Endothelial cell (in vitro differentiated cells): ENCODE results near the gene CFAP73. TPM values are rescaled to one million over a fixed set of nuclear protein-coding genes. Genes with fewer than 3 reads are reported as not detected.

Source experiments
- DNase-seq: peaks from one replicate; pipeline ENCODE4 v3.0.0; 2021; ENCODE audit warnings: low spot score
- H3K27ac Mint-ChIP-seq: one replicate; pipeline ENCODE4 v1.8.0; 2021; ENCODE audit warnings: mixed read lengths, inconsistent platforms; ENCODE audit not compliant: unreplicated experiment
- H3K27me3 Mint-ChIP-seq: one replicate; pipeline ENCODE4 v1.8.0; 2021; ENCODE audit warnings: mild to moderate bottlenecking, moderate library complexity, mixed read lengths, inconsistent platforms; ENCODE audit not compliant: unreplicated experiment
- H3K36me3 Mint-ChIP-seq: one replicate; pipeline ENCODE4 v1.8.0; 2021; ENCODE audit warnings: mild to moderate bottlenecking, low read depth, mixed read lengths, inconsistent platforms; ENCODE audit not compliant: unreplicated experiment
- H3K4me1 Mint-ChIP-seq: one replicate; pipeline ENCODE4 v1.8.0; 2021; ENCODE audit warnings: mild to moderate bottlenecking, mixed read lengths, inconsistent platforms; ENCODE audit not compliant: unreplicated experiment
- H3K4me3 Mint-ChIP-seq: one replicate; pipeline ENCODE4 v1.8.0; 2021; ENCODE audit warnings: mild to moderate bottlenecking, mixed read lengths, inconsistent platforms; ENCODE audit not compliant: unreplicated experiment
- H3K9me3 Mint-ChIP-seq: one replicate; pipeline ENCODE4 v1.8.0; 2021; ENCODE audit warnings: mixed read lengths, inconsistent platforms; ENCODE audit not compliant: unreplicated experiment
- long read RNA-seq: library from polyadenylated mRNA; unstranded; transcript quantifications from one replicate; pipeline ENCODE4 v2.0.0, GENCODE V29; 2020; ENCODE audit not compliant: unreplicated experiment
- total RNA-seq: library from RNA; stranded (reverse); fragmentation: NEBNext Ultra II Directional; extraction: Animal tissue kit (Norgen Biotek cat#: 25700); gene quantifications from one replicate; pipeline ENCODE4 v1.2.1, GENCODE V29; 2021; ENCODE audit not compliant: unreplicated experiment
- TF ChIP-seq, protein P1 (sequence below): fragments of 200-600 bp; sonication (generic); IDR thresholded peaks from one replicate; pipeline ENCODE4 v1.5.0; 2021; ENCODE audit warnings: antibody characterized with exemption; ENCODE audit not compliant: unreplicated experiment

The CFAP73 gene
- not detected for total RNA-seq
- long read RNA-seq: 0 reads

DNA sequence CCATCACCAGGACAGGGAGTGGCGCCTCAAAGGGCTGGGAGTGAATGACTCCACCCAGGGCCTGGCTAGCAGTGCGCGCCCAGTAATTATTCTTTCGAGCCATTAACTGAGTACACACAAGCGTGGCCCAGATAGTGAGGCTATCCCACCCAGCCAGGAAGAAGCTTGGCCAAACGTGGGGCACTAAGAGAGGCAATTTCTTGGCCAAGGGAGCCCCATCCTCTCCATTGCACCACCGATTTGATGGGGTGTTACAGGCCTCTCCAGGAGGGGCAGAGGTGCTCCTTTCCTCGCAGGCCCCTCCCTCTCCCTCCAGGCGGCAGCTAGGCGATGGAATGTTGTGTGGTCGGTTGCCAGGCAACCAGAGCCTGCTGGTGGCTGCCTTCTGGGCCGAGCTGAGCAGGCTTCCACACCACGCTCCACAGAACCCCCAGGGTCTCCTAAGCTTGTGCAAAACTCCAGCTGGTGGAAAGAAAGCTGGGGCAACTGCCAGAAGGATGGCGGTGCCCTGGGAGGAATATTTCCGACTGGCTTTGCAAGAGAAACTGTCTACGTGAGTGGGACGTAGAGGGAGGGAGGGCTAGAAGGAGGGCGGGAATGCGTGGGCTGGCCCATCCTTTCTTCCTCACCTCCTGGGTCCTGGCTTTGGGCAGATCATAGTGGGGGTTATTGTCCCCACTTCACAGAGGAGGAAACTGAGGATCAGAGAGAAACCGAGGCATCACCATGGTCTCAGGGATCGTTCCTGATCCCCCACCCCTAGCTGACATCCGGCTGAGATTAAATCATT is at the start of gene CFAP73:
TSS of gene CFAP73 (plus strand) at position 364 of the 790 bp plus-strand sequence. CDS start at position 498, 134 bp downstream.
- Mint-ChIP-seq H3K27ac (peak within 1 kb of the TSS; percentile 70), H3K27me3 (peaks cover 16% of the 10 kb centered on the region)
- TF ChIP-seq, protein P1, sequence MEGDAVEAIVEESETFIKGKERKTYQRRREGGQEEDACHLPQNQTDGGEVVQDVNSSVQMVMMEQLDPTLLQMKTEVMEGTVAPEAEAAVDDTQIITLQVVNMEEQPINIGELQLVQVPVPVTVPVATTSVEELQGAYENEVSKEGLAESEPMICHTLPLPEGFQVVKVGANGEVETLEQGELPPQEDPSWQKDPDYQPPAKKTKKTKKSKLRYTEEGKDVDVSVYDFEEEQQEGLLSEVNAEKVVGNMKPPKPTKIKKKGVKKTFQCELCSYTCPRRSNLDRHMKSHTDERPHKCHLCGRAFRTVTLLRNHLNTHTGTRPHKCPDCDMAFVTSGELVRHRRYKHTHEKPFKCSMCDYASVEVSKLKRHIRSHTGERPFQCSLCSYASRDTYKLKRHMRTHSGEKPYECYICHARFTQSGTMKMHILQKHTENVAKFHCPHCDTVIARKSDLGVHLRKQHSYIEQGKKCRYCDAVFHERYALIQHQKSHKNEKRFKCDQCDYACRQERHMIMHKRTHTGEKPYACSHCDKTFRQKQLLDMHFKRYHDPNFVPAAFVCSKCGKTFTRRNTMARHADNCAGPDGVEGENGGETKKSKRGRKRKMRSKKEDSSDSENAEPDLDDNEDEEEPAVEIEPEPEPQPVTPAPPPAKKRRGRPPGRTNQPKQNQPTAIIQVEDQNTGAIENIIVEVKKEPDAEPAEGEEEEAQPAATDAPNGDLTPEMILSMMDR: no peak

DNA sequence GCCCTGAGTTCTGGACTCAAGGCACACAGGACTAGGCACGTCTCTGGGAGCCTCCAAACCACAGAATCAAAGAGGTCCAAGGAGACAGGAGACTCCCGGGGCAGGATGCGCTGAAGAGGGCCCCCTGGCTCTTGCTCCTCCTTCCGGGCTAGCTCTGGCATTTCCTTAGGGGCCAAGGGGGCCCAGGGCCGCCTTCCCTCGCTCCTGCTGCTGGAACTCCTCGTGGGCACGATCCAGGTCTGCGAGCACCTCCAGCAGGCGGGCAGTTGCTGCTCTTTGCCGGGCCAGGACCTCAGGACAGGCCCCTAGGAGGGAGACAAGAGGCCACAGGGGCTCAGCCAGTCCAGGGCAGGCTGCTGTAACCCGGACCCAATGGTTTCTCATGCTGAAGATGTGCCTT is 49.8 kb upstream of the CFAP73 start:
- H3K4me1 Mint-ChIP-seq: peaks cover 14% of the 10 kb centered on the region
- peaks cover 6% of the 10 kb centered on the region for H3K27me3 Mint-ChIP-seq
- H3K4me3 Mint-ChIP-seq: no peak overlapping the region
- no peak overlapping the region for H3K27ac Mint-ChIP-seq
- no peaks in the 10 kb centered on the region for H3K9me3 Mint-ChIP-seq
- TF ChIP-seq, protein P1: no peak
- no peaks in the 10 kb centered on the region for H3K36me3 Mint-ChIP-seq
- DNase-seq: no peak

More for the DNA sequence above, at the start of gene CFAP73:
- DNase-seq: peak; percentile 79
- Mint-ChIP-seq H3K4me1 (peaks cover 6% of the 10 kb centered on the region), H3K4me3 (no peak within 1 kb of the TSS), H3K36me3 (peaks cover 5% of the 10 kb centered on the region), H3K9me3 (no peaks in the 10 kb centered on the region)

DNA sequence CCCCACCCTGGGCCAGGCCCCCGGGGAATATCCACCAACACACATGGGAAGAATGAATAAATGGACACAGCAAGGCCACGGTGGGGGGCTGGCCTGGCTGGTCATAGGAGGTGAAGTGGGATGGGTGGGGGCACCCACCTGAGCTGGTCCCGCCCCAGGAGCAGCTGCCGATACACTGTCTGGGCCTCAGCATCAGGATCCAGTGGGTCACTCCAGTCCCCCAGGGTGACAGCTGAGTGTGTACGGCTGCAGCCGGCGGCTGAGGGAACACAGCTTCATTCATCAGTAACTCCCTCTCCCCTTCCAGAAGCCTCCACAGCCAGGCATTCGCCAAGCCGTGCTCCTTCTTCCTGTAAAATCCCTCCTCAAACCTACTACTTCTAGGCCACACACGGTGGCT is 47.8 kb upstream of the CFAP73 start:
- no peak overlapping the region for H3K27ac Mint-ChIP-seq
- H3K4me1 Mint-ChIP-seq: peaks cover 10% of the 10 kb centered on the region
- no peak overlapping the region for H3K4me3 Mint-ChIP-seq
- H3K36me3 Mint-ChIP-seq: no peaks in the 10 kb centered on the region
- peaks cover 4% of the 10 kb centered on the region for H3K27me3 Mint-ChIP-seq
- no peak for DNase-seq
- TF ChIP-seq, protein P1: no peak
- no peaks in the 10 kb centered on the region for H3K9me3 Mint-ChIP-seq

DNA sequence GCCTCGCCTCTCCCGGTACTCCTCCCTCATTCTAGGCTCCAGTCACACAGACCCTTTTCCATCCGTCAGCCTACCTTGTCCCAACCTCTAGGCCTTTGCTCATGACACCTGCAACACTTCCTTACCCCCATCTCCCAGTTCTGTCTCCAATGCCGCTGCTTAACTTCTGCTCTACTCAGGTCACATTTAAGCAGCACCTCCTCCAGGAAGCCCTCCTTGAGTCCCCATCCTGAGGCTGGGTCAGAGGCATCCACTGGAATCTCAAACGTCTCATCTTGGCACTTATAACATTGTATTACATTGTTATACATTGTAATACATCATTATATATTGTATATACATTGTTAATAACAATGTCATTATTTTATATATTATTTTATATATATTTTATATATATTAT is 46.7 kb upstream of the CFAP73 start:
- H3K4me3 Mint-ChIP-seq: no peak overlapping the region
- H3K27me3 Mint-ChIP-seq: peaks cover 3% of the 10 kb centered on the region
- no peak for DNase-seq
- TF ChIP-seq, protein P1: no peak
- no peak overlapping the region for H3K27ac Mint-ChIP-seq
- no peaks in the 10 kb centered on the region for H3K36me3 Mint-ChIP-seq
- H3K9me3 Mint-ChIP-seq: no peaks in the 10 kb centered on the region
- peaks cover 14% of the 10 kb centered on the region for H3K4me1 Mint-ChIP-seq

DNA sequence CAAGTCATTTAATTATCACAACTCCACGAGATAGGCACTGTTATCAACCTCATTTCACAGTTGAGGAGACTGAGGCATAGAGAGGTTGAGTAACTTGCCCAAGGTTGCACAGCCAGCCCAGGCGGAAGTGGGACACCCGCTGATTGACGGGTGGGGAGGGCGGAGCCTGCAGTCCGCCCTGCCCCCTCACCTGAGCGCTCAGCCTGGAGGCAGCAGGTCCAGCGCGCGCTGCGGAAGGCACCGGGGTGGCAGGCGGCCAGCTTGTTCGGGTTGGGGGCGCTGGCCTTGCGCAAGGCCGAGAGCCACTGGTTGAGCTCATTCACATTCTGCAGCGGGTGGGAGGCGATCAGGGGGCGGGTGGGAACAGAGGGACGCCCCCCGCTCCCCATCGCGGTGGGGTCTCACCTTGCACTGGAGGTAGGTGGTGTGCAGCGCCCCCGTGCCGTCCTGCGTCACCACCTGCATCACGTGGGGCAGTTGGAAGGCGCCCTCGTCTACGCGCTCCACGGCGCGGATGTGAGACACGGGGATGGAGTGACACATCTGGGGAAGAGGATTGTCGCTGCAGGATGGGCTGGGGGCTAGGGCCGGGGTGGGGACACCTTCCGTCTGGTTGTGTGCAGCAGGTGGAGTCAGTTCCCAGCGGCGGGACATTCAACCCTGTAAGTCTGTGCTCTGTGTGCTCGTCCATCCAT is 45.6 kb upstream of the CFAP73 start:
- no peaks in the 10 kb centered on the region for H3K36me3 Mint-ChIP-seq
- H3K4me1 Mint-ChIP-seq: peaks cover 8% of the 10 kb centered on the region
- no peak overlapping the region for H3K27ac Mint-ChIP-seq
- DNase-seq: no peak
- no peak overlapping the region for H3K4me3 Mint-ChIP-seq
- TF ChIP-seq, protein P1: no peak
- peaks cover 3% of the 10 kb centered on the region for H3K27me3 Mint-ChIP-seq
- no peaks in the 10 kb centered on the region for H3K9me3 Mint-ChIP-seq
